Stromal cell of bone marrow (primary cell): ENCODE measurements around the gene ARID5A.

Experiments
- DNase-seq: peaks from one replicate; pipeline ENCODE4 v3.0.0-alpha.2; 2012; ENCODE audit warnings: low read depth

The ARID5A gene

GRCh38 chr2:96528006-96528699 lies 8.4 kb upstream of the ARID5A start:
- DNase-seq, result no peak

GRCh38 chr2:96528700-96529375 lies 7.7 kb upstream of the ARID5A start:
- no peak for DNase-seq

GRCh38 chr2:96529376-96530143 lies 7.0 kb upstream of the ARID5A start:
- no peak for DNase-seq

GRCh38 chr2:96530144-96530430 lies 6.5 kb upstream of the ARID5A start:
- no peak for DNase-seq

GRCh38 chr2:96530474-96531357 lies 5.8 kb upstream of the ARID5A start:
- no peak for DNase-seq

GRCh38 chr2:96531366-96531765 lies 5.2 kb upstream of the ARID5A start:
- no peak for DNase-seq

GRCh38 chr2:96531872-96532505 lies 4.6 kb upstream of the ARID5A start:
- peak; percentile 99 for DNase-seq

GRCh38 chr2:96532641-96533291 lies 3.8 kb upstream of the ARID5A start:
- no peak for DNase-seq

GRCh38 chr2:96533292-96534073 lies 3.1 kb upstream of the ARID5A start:
- peak; percentile 93 for DNase-seq

- DNase-seq, result no peak
These were observed 2.4 kb upstream of the ARID5A start for GRCh38 chr2:96534141-96534540.

GRCh38 chr2:96534701-96535181 lies 1.8 kb upstream of the ARID5A start:
- DNase-seq, result no peak

- DNase-seq, result no peak
These were observed 1.2 kb upstream of the ARID5A start for GRCh38 chr2:96535331-96535730.

GRCh38 chr2:96537066-96537733 lies 648 bp downstream of the ARID5A start:
- no peak for DNase-seq

- DNase-seq, result no peak
These were observed 1.4 kb downstream of the ARID5A start for GRCh38 chr2:96537734-96538486.

GRCh38 chr2:96538487-96539214 lies 2.1 kb downstream of the ARID5A start:
- DNase-seq, result no peak

GRCh38 chr2:96539215-96539920 lies 2.8 kb downstream of the ARID5A start:
- no peak for DNase-seq

- no peak for DNase-seq
These were observed 3.6 kb downstream of the ARID5A start for GRCh38 chr2:96540136-96540535.
